Smooth muscle cell of the brain vasculature (primary cell): ENCODE results near the gene PA2G4.

Experiments used
- DNase-seq: peaks from one replicate; pipeline ENCODE4 v3.0.0-alpha.2; 2012; ENCODE audit warnings: low read depth, low spot score

PA2G4 gene

GRCh38 chr12:56124133-56124532 is 19.8 kb downstream of the PA2G4 start:
- no peak for DNase-seq

GRCh38 chr12:56126732-56127239 is 22.4 kb downstream of the PA2G4 start:
- no peak for DNase-seq

GRCh38 chr12:56127485-56127887 is 23.1 kb downstream of the PA2G4 start:
- DNase-seq: no peak

GRCh38 chr12:56127888-56128669 is 23.7 kb downstream of the PA2G4 start, which contains the start of gene ESYT1:
Gene ESYT1 (plus strand): TSS chr12:56128267. CDS start chr12:56128320, 53 bp downstream.
- peak; percentile 99 for DNase-seq

- DNase-seq: no peak
Measured at GRCh38 chr12:56128670-56129205, 24.4 kb downstream of the PA2G4 start.

GRCh38 chr12:56129206-56129941 is 25.0 kb downstream of the PA2G4 start:
- DNase-seq: no peak

- no peak for DNase-seq
Measured at GRCh38 chr12:56129942-56130495, 25.7 kb downstream of the PA2G4 start.

GRCh38 chr12:56130876-56131275 is 26.5 kb downstream of the PA2G4 start:
- no peak for DNase-seq

- DNase-seq: no peak
Measured at GRCh38 chr12:56134897-56135296, 30.5 kb downstream of the PA2G4 start.

- no peak for DNase-seq
Measured at GRCh38 chr12:56137853-56138571, 33.7 kb downstream of the PA2G4 start.

GRCh38 chr12:56141946-56142784 is 37.8 kb downstream of the PA2G4 start:
- no peak for DNase-seq

GRCh38 chr12:56143217-56143616 is 38.9 kb downstream of the PA2G4 start:
- DNase-seq: no peak

GRCh38 chr12:56143870-56144269 is 39.5 kb downstream of the PA2G4 start:
- no peak for DNase-seq

GRCh38 chr12:56145217-56145616 is 40.9 kb downstream of the PA2G4 start:
- DNase-seq: no peak

GRCh38 chr12:56146492-56147460 is 42.4 kb downstream of the PA2G4 start:
- DNase-seq: no peak

GRCh38 chr12:56150563-56150962 is 46.2 kb downstream of the PA2G4 start:
- no peak for DNase-seq

- no peak for DNase-seq
Measured at GRCh38 chr12:56151672-56152131, 47.3 kb downstream of the PA2G4 start.

GRCh38 chr12:56152132-56152755 is 47.9 kb downstream of the PA2G4 start, which contains the start of gene MYL6B:
Gene MYL6B (plus strand): TSS chr12:56152587. CDS start chr12:56153919, 1,332 bp downstream.
- DNase-seq: peak; percentile 78
